Measurements from ENCODE around the gene SHC3.

DNA sequence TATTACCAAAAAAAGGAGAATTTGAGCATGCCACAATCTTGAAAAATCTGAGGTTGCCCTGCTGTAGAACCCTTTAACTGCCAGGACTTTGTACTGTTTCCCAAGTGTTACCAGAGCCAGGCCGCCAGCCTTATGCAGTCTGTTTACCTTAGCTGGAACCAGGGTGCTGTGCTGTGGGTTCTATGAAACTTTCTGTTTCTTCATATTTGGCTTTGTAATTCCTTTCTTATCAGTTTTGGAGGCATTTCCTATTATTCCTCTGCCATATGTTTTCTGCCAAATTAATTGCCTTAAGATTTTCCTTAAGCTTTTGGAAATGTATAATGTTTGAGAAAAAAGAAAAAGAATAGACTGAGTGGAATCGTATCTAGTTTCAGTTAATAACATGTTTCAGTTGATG lies 185.3 kb downstream of the SHC3 start:
- TF ChIP-seq POLR2A (IDR thresholded peaks at IDR 0.05; ENCODE audit: low read length) (no peak), GATA1 (IDR thresholded peaks at IDR 0.05; ENCODE audit: low read depth, low read length) (no peak)

Measured in erythroblast (primary cell).